Liver (tissue), 9 donors: ENCODE data around the gene MRPL42. TPM values are rescaled to one million over a fixed set of nuclear protein-coding genes. Genes with fewer than 3 reads are reported as not detected.

Source experiments
- DNase-seq: peaks from one replicate; pipeline ENCODE4 v3.0.0-alpha.2; 2017; ENCODE audit warnings: low spot score
- H3K27ac ChIP-seq, 2 donors: one replicate each; pipeline ENCODE4 v1.7.0; 2013; ENCODE audit warnings: inconsistent platforms in 2 of 2, low read length in 2 of 2, control low read depth in 1 of 2, low read depth in 1 of 2, mild to moderate bottlenecking in 1 of 2
- H3K27me3 ChIP-seq, 4 donors: one replicate each; pipeline versions ENCODE4 v1.6.1 to v1.7.0; 2013; ENCODE audit warnings: low read length in 3 of 4, inconsistent platforms in 1 of 4, mild to moderate bottlenecking in 1 of 4, moderate library complexity in 1 of 4; ENCODE audit not compliant: control insufficient read depth in 4 of 4, insufficient read depth in 4 of 4
- H3K36me3 ChIP-seq, 4 donors: one replicate each; pipeline versions ENCODE4 v1.6.1 to v1.7.0; 2013; ENCODE audit warnings: low read length in 3 of 4, mild to moderate bottlenecking in 3 of 4, low read depth in 1 of 4, moderate library complexity in 1 of 4; ENCODE audit not compliant: control insufficient read depth in 4 of 4, insufficient read depth in 3 of 4
- H3K4me1 ChIP-seq, 4 donors: one replicate each; pipeline versions ENCODE4 v1.6.1 to v1.7.0; 2013; ENCODE audit warnings: low read length in 3 of 4, mild to moderate bottlenecking in 3 of 4, moderate library complexity in 1 of 4; ENCODE audit not compliant: control insufficient read depth in 4 of 4, insufficient read depth in 4 of 4
- H3K4me3 ChIP-seq, 3 donors: one replicate each; pipeline versions ENCODE4 v1.6.1 to v1.7.0; 2013; ENCODE audit warnings: low read length in 3 of 3, control low read depth in 1 of 3, low read depth in 1 of 3, mild to moderate bottlenecking in 1 of 3
- H3K9ac ChIP-seq, 2 donors: one replicate each; pipeline ENCODE4 v1.7.0; 2013; ENCODE audit warnings: low read length in 2 of 2, mild to moderate bottlenecking in 2 of 2, moderate library complexity in 2 of 2, control low read depth in 1 of 2, low read depth in 1 of 2
- H3K9me3 ChIP-seq, 4 donors: one replicate each; pipeline versions ENCODE4 v1.6.1 to v1.7.0; 2013; ENCODE audit warnings: low read length in 3 of 4; ENCODE audit not compliant: control insufficient read depth in 4 of 4
- ATF3 ChIP-seq: IDR thresholded peaks from 2 replicates; pipeline ENCODE4 v1.6.1; 2016; ENCODE audit warnings: antibody characterized with exemption
- EGR1 ChIP-seq, 2 donors: IDR thresholded peaks; 2 replicates each; pipeline ENCODE4 v1.6.1; 2016 to 2018; ENCODE audit warnings: antibody characterized with exemption in 2 of 2, low read depth in 2 of 2
- FOXA1 ChIP-seq: IDR thresholded peaks from 2 replicates; pipeline ENCODE4 v1.6.1; 2016; ENCODE audit warnings: antibody characterized with exemption
- FOXA2 ChIP-seq: IDR thresholded peaks from 2 replicates; pipeline ENCODE4 v1.6.1; 2016; ENCODE audit warnings: antibody characterized with exemption
- HNF4A ChIP-seq, 2 donors: conservative IDR thresholded peaks; 2 replicates each; pipeline ENCODE4 v1.6.1; 2016; ENCODE audit warnings: antibody characterized with exemption in 2 of 2, mild to moderate bottlenecking in 2 of 2
- JUND ChIP-seq, 2 donors: IDR thresholded peaks; 2 replicates each; pipeline ENCODE4 v1.6.1; 2016; ENCODE audit warnings: antibody characterized with exemption in 2 of 2
- NR2F2 ChIP-seq: IDR thresholded peaks from 2 replicates; pipeline ENCODE4 v1.6.1; 2016; ENCODE audit warnings: antibody characterized with exemption
- RAD21 ChIP-seq, 2 donors: IDR thresholded peaks; 2 replicates each; pipeline ENCODE4 v1.6.1; 2016; ENCODE audit warnings: antibody characterized with exemption in 2 of 2, mild to moderate bottlenecking in 2 of 2
- REST ChIP-seq: IDR thresholded peaks from 2 replicates; pipeline ENCODE4 v1.6.1; 2016; ENCODE audit warnings: antibody characterized with exemption, mild to moderate bottlenecking
- SP1 ChIP-seq: IDR thresholded peaks from 2 replicates; pipeline ENCODE4 v1.6.1; 2018; ENCODE audit warnings: antibody characterized with exemption, mild to moderate bottlenecking
- YY1 ChIP-seq: IDR thresholded peaks from 2 replicates; pipeline ENCODE4 v1.6.1; 2016; ENCODE audit warnings: antibody characterized with exemption, mild to moderate bottlenecking
- WGBS: extraction: QIAGEN DNeasy Blood & Tissue Kit; methylation state at CpG from one replicate; pipeline ENCODE4 v1.1.7; 2013; 5-methylcytosine and 5-hydroxymethylcytosine counted together
- polyA plus RNA-seq, 2 donors: library from polyadenylated mRNA; stranded (reverse) in 1 of 2; unstranded in 1 of 2; fragments of 200-250 nt in 1 of 2; fragments of >200 nt in 1 of 2; fragmentation: Nextera tagmentation in 1 of 2; extraction: Ambion mirVana in 1 of 2; gene quantifications; one replicate each; pipeline versions ENCODE4 v1.2.1 to v1.2.3, GENCODE V29; 2013 to 2015
- total RNA-seq, 2 donors: library from RNA; depleted of rRNA; stranded (reverse); fragments of >200 nt; gene quantifications; one replicate each; pipeline ENCODE4 v1.2.3, GENCODE V29; 2014
- TF ChIP-seq, protein P1 (sequence below): IDR thresholded peaks from 2 replicates; pipeline ENCODE4 v1.6.1; 2016; ENCODE audit warnings: antibody characterized with exemption
- TF ChIP-seq, protein P2 (sequence below): IDR thresholded peaks from 2 replicates; pipeline ENCODE4 v1.6.1; 2016; ENCODE audit warnings: antibody characterized with exemption
- TF ChIP-seq, protein P3 (sequence below): fragments of 150-350 bp; IDR thresholded peaks from 2 replicates; pipeline ENCODE4 v1.5.1; 2017; ENCODE audit warnings: improper control_type of control experiment, low read depth, low read length; ENCODE audit not compliant: missing input control
- donor health status: healthy.
- donor health status: healthy.
- donor health status: healthy.
- donor health status: healthy.
- donor health status: healthy.

The MRPL42 gene
- total and polyA plus RNA-seq, 4 donors = 20.4 to 38.8 (median 33.3) TPM

DNA sequence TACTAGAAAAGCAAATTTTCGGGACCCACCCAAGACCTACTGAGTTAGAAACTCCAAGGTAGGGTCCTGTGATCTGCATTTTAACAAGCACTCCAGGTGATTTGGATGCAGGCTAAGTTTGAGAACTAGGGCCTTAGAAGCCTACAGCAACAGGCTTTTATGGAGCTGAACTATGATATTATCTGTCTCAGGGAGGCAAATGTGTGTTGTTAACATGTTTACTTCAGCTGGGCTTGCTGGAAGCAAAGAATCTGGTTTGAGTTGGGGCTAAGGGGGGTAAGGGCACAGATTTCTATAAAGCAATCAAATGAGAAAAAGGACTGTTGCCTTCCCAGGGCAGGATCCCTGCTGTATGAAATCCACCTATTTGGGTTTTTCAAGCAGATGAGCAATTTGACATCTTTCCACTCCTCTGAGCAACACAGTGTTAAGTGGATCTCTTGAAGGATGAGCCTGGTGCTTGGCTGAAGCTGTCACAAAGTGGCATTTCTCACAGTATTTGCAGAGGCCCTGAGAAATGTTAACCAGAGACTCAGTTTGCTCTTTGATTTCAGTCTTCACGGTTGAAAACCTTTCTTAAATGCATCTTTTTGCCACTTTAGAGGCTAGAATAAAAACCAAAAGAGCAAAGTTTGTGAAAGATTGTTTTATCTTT is 68.9 kb downstream of the MRPL42 start:
- H3K27ac ChIP-seq = no peak overlapping the region
- H3K9ac ChIP-seq = no peak overlapping the region

GRCh38 chr12:93536766-93537488 is 69.6 kb downstream of the MRPL42 start:
- Histone ChIP-seq H3K36me3 (no peaks in the 10 kb centered on the region), H3K27ac (no peak overlapping the region), H3K4me1 (peaks cover 0 to 10% (median 8%) of the 10 kb centered on the region in 4 donors), H3K27me3 (no peaks in the 10 kb centered on the region), H3K9me3 (no peaks in the 10 kb centered on the region), H3K9ac (no peak overlapping the region), H3K4me3 (no peak overlapping the region)
- 74% methylated on average over 5 of the region's 5 CpGs for WGBS
- no peak for DNase-seq
- TF ChIP-seq NR2F2 (no peak), HNF4A (conservative IDR thresholded peaks at IDR 0.05) (no peak), JUND (IDR thresholded peaks at IDR 0.05) (no peak), ATF3 (no peak), SP1 (no peak), FOXA2 (no peak), FOXA1 (no peak)
- TF ChIP-seq, protein P1, sequence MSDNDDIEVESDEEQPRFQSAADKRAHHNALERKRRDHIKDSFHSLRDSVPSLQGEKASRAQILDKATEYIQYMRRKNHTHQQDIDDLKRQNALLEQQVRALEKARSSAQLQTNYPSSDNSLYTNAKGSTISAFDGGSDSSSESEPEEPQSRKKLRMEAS = no peak
- TF ChIP-seq, protein P2, sequence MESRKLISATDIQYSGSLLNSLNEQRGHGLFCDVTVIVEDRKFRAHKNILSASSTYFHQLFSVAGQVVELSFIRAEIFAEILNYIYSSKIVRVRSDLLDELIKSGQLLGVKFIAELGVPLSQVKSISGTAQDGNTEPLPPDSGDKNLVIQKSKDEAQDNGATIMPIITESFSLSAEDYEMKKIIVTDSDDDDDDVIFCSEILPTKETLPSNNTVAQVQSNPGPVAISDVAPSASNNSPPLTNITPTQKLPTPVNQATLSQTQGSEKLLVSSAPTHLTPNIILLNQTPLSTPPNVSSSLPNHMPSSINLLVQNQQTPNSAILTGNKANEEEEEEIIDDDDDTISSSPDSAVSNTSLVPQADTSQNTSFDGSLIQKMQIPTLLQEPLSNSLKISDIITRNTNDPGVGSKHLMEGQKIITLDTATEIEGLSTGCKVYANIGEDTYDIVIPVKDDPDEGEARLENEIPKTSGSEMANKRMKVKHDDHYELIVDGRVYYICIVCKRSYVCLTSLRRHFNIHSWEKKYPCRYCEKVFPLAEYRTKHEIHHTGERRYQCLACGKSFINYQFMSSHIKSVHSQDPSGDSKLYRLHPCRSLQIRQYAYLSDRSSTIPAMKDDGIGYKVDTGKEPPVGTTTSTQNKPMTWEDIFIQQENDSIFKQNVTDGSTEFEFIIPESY = no peak

More for the DNA sequence above, 68.9 kb downstream of the MRPL42 start:
- TF ChIP-seq JUND (IDR thresholded peaks at IDR 0.05) (no peak), RAD21 (IDR thresholded peaks at IDR 0.05) (no peak), NR2F2 (no peak), HNF4A (conservative IDR thresholded peaks at IDR 0.05) (no peak), REST (no peak), YY1 (no peak), SP1 (no peak), EGR1 (IDR thresholded peaks at IDR 0.05; ENCODE audit: low read depth in 2 of 2) (no peak), FOXA1 (no peak)
- TF ChIP-seq, protein P1 = no peak
- TF ChIP-seq, protein P3, sequence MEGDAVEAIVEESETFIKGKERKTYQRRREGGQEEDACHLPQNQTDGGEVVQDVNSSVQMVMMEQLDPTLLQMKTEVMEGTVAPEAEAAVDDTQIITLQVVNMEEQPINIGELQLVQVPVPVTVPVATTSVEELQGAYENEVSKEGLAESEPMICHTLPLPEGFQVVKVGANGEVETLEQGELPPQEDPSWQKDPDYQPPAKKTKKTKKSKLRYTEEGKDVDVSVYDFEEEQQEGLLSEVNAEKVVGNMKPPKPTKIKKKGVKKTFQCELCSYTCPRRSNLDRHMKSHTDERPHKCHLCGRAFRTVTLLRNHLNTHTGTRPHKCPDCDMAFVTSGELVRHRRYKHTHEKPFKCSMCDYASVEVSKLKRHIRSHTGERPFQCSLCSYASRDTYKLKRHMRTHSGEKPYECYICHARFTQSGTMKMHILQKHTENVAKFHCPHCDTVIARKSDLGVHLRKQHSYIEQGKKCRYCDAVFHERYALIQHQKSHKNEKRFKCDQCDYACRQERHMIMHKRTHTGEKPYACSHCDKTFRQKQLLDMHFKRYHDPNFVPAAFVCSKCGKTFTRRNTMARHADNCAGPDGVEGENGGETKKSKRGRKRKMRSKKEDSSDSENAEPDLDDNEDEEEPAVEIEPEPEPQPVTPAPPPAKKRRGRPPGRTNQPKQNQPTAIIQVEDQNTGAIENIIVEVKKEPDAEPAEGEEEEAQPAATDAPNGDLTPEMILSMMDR = no peak
- H3K9me3 ChIP-seq = no peaks in the 10 kb centered on the region
- no peak for DNase-seq
- WGBS = 85% methylated on average over 2 of the region's 2 CpGs
- no peaks in the 10 kb centered on the region for H3K36me3 ChIP-seq
- peaks cover 0 to 3% (median 2%) of the 10 kb centered on the region in 4 donors for H3K4me1 ChIP-seq
- no peak overlapping the region for H3K4me3 ChIP-seq
- no peaks in the 10 kb centered on the region for H3K27me3 ChIP-seq
